ENCODE measurements around the gene KCNC1. TPM values are rescaled to one million over a fixed set of nuclear protein-coding genes. Genes with fewer than 3 reads are reported as not detected.

The KCNC1 gene
- total RNA-seq, 2 donors from 2014 or later: 0.19 to 0.37 TPM

DNA sequence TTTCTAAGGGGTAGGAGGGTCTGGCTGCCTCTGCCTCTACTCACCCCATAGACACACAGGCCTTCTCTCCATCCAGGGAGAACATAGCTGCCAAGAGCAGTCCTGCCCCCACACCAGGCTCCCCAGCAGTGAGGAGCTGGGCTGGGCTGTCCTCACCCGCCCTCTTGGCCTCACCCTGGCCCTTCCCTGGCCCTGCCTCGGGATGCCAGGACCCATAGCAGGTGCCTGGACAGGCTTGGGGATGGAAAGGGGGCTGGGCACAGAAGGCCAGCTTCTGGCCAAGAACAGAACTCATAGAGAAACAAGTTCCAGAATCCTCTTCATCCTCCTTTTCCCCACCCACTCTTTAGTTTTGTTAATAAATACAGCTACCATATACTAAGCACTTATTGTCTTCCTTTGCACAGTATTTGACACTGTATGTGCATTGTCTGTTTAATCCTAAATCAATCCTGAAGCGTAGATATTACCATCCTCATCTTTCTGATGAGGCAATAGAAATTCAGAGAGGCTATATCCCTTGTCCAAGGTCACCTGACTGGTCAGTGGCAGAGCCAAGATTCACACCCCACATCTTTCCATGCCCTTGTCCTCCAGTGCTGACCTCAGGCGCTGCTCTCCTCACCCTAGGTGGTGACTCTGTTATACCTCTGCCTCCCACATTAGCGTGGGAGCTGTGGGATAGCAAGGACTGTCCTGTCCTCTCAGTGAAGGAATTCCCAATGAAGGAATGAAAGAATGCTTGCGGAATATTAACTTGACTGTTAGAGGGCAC is 37.2 kb upstream of the KCNC1 start:
- H3K9ac ChIP-seq (ENCODE audit: low read depth in 2 of 2, low read length in 2 of 2): no peak overlapping the region
- no peak overlapping the region for H3K27ac ChIP-seq
- H3K4me3 ChIP-seq: no peak overlapping the region
- TF ChIP-seq, protein P1, sequence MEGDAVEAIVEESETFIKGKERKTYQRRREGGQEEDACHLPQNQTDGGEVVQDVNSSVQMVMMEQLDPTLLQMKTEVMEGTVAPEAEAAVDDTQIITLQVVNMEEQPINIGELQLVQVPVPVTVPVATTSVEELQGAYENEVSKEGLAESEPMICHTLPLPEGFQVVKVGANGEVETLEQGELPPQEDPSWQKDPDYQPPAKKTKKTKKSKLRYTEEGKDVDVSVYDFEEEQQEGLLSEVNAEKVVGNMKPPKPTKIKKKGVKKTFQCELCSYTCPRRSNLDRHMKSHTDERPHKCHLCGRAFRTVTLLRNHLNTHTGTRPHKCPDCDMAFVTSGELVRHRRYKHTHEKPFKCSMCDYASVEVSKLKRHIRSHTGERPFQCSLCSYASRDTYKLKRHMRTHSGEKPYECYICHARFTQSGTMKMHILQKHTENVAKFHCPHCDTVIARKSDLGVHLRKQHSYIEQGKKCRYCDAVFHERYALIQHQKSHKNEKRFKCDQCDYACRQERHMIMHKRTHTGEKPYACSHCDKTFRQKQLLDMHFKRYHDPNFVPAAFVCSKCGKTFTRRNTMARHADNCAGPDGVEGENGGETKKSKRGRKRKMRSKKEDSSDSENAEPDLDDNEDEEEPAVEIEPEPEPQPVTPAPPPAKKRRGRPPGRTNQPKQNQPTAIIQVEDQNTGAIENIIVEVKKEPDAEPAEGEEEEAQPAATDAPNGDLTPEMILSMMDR (IDR thresholded peaks at IDR 0.05): no peak
- no peaks in the 10 kb centered on the region for H3K4me1 ChIP-seq
- intact Hi-C loops (cut with DNase I): no loop called here
- no peaks in the 10 kb centered on the region for H3K36me3 ChIP-seq
- DNase-seq: no peak
- H3K9me3 ChIP-seq: no peaks in the 10 kb centered on the region
- peaks cover 20% of the 10 kb centered on the region for H3K27me3 ChIP-seq

DNA sequence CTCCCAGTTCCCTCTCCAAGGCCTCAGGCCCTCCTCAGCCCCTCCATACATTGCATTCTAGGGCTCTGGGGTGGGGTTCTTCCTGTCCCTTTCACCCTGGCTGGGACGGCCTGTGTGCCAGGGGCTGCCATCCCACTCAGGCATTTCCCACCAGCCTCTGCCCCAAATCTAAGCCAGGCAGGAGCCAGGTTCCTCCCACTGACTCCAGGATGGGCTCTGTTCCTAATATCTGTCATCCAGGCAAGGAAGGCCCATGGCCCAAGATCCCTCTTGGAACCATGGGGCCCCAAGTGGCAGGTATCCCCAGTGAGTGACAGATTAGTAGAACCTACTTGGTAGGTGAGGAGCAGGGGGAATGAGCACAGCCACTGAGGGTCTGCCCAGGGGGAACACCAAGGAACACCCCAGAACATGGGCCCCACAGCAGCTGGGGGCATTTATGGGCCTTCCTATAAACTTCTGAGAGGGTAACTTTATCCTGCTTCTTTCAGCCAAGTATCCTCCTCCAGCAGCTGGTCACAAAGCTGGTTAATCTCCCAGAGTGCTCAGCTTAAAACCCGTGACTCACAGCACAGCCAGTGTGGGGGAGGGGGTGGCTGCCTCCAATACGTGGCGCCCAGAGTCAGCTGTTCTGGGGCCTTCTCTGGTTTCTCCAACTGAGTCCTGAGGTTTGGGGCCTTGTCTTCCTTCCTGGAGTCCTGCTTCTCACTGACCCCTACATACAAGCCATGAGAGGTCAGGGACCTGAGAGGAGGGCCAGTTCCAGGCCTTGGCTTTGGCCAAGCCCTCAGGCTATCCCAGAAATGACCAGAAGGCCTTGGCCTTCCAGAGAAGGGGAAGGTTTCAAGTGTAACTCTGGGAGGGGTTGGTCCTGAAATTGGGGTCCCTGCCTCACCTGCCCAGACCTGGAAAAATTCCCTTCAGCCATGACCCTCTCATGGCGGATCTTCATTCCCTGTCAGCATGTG is 35.1 kb upstream of the KCNC1 start:
- TF ChIP-seq, protein P1 (IDR thresholded peaks at IDR 0.05): no peak
- DNase-seq: no peak
- intact Hi-C loops (cut with DNase I): no loop called here
- peaks cover 20% of the 10 kb centered on the region for H3K27me3 ChIP-seq
- no peak overlapping the region for H3K27ac ChIP-seq
- no peaks in the 10 kb centered on the region for H3K36me3 ChIP-seq
- no peaks in the 10 kb centered on the region for H3K4me1 ChIP-seq
- no peak overlapping the region for H3K9ac ChIP-seq (ENCODE audit: low read depth in 2 of 2, low read length in 2 of 2)
- H3K9me3 ChIP-seq: no peaks in the 10 kb centered on the region
- no peak overlapping the region for H3K4me3 ChIP-seq

DNA sequence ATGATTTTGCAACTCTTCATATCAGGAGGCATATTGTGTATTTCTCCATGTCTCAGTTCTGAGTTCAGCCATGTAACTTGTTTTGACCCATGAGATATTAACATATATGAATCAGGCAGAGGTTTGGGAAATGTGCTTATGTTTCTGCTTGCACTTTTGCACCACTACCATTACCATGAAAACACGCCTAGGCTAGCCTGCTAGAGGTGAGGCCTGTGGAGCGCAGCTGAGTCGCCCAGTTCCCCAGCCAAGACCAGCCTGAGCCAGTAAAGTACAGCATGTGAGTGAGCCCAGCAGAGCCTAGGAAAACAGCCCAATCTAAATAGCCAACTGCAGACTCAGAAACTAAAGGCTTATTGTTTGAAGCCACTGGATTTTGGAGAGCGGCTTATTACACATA is 33.6 kb upstream of the KCNC1 start:
- peaks cover 5% of the 10 kb centered on the region for H3K27me3 ChIP-seq
- H3K9ac ChIP-seq (ENCODE audit: low read depth in 2 of 2, low read length in 2 of 2): no peak overlapping the region
- intact Hi-C loops (cut with DNase I): no loop called here
- H3K36me3 ChIP-seq: no peaks in the 10 kb centered on the region
- TF ChIP-seq, protein P1 (IDR thresholded peaks at IDR 0.05): no peak
- no peak overlapping the region for H3K4me3 ChIP-seq
- no peak overlapping the region for H3K27ac ChIP-seq
- DNase-seq: no peak
- H3K4me1 ChIP-seq: no peaks in the 10 kb centered on the region
- no peaks in the 10 kb centered on the region for H3K9me3 ChIP-seq

DNA sequence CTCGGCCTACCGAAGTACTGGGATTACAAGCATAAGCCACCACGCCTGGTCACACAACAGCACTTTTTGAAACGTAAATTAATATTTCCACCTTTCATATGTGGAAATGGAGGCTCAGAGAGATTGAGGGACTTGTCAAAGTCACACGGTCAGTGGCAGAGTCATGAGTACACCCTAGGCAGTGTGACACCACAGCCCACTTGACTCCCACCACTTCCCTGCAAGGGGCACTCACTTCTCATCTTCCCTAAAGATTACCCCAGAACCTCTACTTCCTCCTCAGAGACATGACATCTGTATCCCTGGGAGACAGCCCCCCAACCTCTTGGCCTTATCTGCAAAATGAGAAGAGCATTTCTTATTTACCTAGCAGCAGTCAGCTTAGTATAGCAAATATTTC is 31.7 kb upstream of the KCNC1 start:
- Histone ChIP-seq H3K4me3 (no peak overlapping the region), H3K27me3 (no peaks in the 10 kb centered on the region), H3K27ac (no peak overlapping the region), H3K36me3 (no peaks in the 10 kb centered on the region), H3K9me3 (no peaks in the 10 kb centered on the region), H3K4me1 (no peaks in the 10 kb centered on the region), H3K9ac (ENCODE audit: low read depth in 2 of 2, low read length in 2 of 2) (no peak overlapping the region)
- TF ChIP-seq, protein P1 (IDR thresholded peaks at IDR 0.05): no peak
- DNase-seq: no peak
- intact Hi-C loops (cut with DNase I): no loop called here

DNA sequence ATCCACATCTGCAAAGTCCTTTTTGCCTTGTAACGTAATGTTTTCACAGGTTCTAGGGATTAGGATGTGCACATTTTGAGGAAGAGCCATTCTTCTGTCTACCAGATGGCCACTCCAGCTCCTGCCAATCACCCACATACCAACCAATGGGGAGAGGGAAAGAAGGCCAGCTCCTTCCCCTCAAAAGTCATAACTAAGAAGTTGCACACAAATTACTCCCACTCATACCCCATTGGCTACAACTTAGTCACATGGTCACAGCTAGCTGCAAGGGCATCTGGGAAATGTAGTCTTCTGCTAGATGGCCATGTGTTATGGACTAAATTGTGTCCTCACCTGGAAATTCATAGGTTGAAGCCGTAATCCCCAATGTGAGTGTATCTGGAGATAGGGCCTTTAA is 30.6 kb upstream of the KCNC1 start:
- no peaks in the 10 kb centered on the region for H3K27me3 ChIP-seq
- no peaks in the 10 kb centered on the region for H3K9me3 ChIP-seq
- no peak overlapping the region for H3K9ac ChIP-seq (ENCODE audit: low read depth in 2 of 2, low read length in 2 of 2)
- H3K4me3 ChIP-seq: no peak overlapping the region
- no peaks in the 10 kb centered on the region for H3K36me3 ChIP-seq
- no peak overlapping the region for H3K27ac ChIP-seq
- TF ChIP-seq, protein P1 (IDR thresholded peaks at IDR 0.05): no peak
- DNase-seq: no peak
- intact Hi-C loops (cut with DNase I): no loop called here
- no peaks in the 10 kb centered on the region for H3K4me1 ChIP-seq
